HepG2 (cell line): ENCODE results near the gene RALBP1. TPM values are rescaled to one million over a fixed set of nuclear protein-coding genes. Genes with fewer than 3 reads are reported as not detected.

Experiments used
- AKAP8 ChIP-seq: sonication (generic); formaldehyde crosslinking; IDR thresholded peaks from 2 replicates; pipeline ENCODE4 v1.5.1; 2020; ENCODE audit warnings: mild to moderate bottlenecking, missing genetic modification reagents
- ATF7-NPFF ChIP-seq: sonication (generic); formaldehyde crosslinking; IDR thresholded peaks from 2 replicates; pipeline ENCODE4 v1.8.1; 2023; ENCODE audit warnings: mild to moderate bottlenecking, low read depth, missing genetic modification reagents, moderate library complexity
- CHD4 ChIP-seq: fragments of 200-600 bp; sonication (generic); IDR thresholded peaks from 2 replicates; pipeline ENCODE4 v1.7.0; 2017; ENCODE audit warnings: mild to moderate bottlenecking, low read length, borderline replicate concordance
- E2F1 ChIP-seq: sonication (generic); formaldehyde crosslinking; IDR thresholded peaks from 2 replicates; pipeline ENCODE4 v1.5.0; 2020; ENCODE audit warnings: missing genetic modification reagents
- MAF1 ChIP-seq: sonication (generic); formaldehyde crosslinking; IDR thresholded peaks from 2 replicates; pipeline ENCODE4 v1.5.0; 2020; ENCODE audit warnings: missing genetic modification reagents, borderline replicate concordance
- MZF1 ChIP-seq: sonication (generic); formaldehyde crosslinking; IDR thresholded peaks from 2 replicates; pipeline ENCODE4 v1.8.1; 2023; ENCODE audit warnings: mild to moderate bottlenecking, missing genetic modification reagents, borderline replicate concordance
- NFKBIZ ChIP-seq: IDR thresholded peaks from 2 replicates; pipeline ENCODE4 v1.6.1; 2018; ENCODE audit warnings: missing genetic modification reagents, missing compliant biosample characterization
- RNF2 ChIP-seq: fragments of 450-650 bp; conservative IDR thresholded peaks from 2 replicates; pipeline ENCODE4 v1.6.1; 2016; ENCODE audit warnings: low read depth
- RXRA ChIP-seq: sonication (generic); formaldehyde crosslinking; IDR thresholded peaks from 2 replicates; pipeline ENCODE4 v1.5.1; 2020; ENCODE audit warnings: missing genetic modification reagents
- TFDP1 ChIP-seq: IDR thresholded peaks from 2 replicates; pipeline ENCODE4 v1.6.1; 2016; ENCODE audit warnings: missing compliant biosample characterization, missing genetic modification reagents, borderline replicate concordance
- TGIF2 ChIP-seq: IDR thresholded peaks from 2 replicates; pipeline ENCODE4 v1.6.1; 2016; ENCODE audit warnings: control low read depth, missing compliant biosample characterization
- YEATS4 ChIP-seq: sonication (generic); formaldehyde crosslinking; IDR thresholded peaks from 2 replicates; pipeline ENCODE4 v1.4.0; 2020; ENCODE audit warnings: missing genetic modification reagents, borderline replicate concordance
- ZFP82 ChIP-seq: sonication (generic); formaldehyde crosslinking; IDR thresholded peaks from 2 replicates; pipeline ENCODE4 v1.5.1; 2020; ENCODE audit warnings: mild to moderate bottlenecking, missing genetic modification reagents, borderline replicate concordance
- ZNF101 ChIP-seq: sonication (generic); formaldehyde crosslinking; IDR thresholded peaks from 2 replicates; pipeline ENCODE4 v1.4.0; 2020; ENCODE audit warnings: mild to moderate bottlenecking, low read depth, missing genetic modification reagents, borderline replicate concordance
- ZNF207 ChIP-seq: fragments of 450-650 bp; IDR thresholded peaks from 2 replicates; pipeline ENCODE4 v1.6.1; 2016; ENCODE audit warnings: antibody characterized with exemption, borderline replicate concordance
- ZNF230 ChIP-seq: sonication (generic); formaldehyde crosslinking; IDR thresholded peaks from 2 replicates; pipeline ENCODE4 v1.4.0; 2020; ENCODE audit warnings: mild to moderate bottlenecking, missing genetic modification reagents
- ZNF253 ChIP-seq: sonication (generic); formaldehyde crosslinking; IDR thresholded peaks from 2 replicates; pipeline ENCODE4 v1.8.0; 2022; ENCODE audit warnings: mild to moderate bottlenecking, missing genetic modification reagents, borderline replicate concordance
- ZNF296 ChIP-seq: sonication (generic); formaldehyde crosslinking; conservative IDR thresholded peaks from 2 replicates; pipeline ENCODE4 v1.5.0; 2020; ENCODE audit warnings: mild to moderate bottlenecking, missing genetic modification reagents
- ZNF761 ChIP-seq: sonication (generic); formaldehyde crosslinking; conservative IDR thresholded peaks from 2 replicates; pipeline ENCODE4 v1.4.0; 2020; ENCODE audit warnings: mild to moderate bottlenecking, missing genetic modification reagents
- ZNF792 ChIP-seq: IDR thresholded peaks from 2 replicates; pipeline ENCODE4 v1.6.1; 2016
- ZNF816 ChIP-seq: sonication (generic); formaldehyde crosslinking; IDR thresholded peaks from 2 replicates; pipeline ENCODE4 v1.8.0; 2022; ENCODE audit warnings: missing genetic modification reagents, mild to moderate bottlenecking, borderline replicate concordance
- polyA plus RNA-seq, 8 experiments: library from polyadenylated mRNA; depleted of rRNA in 3 of 8; stranded (reverse) in 7 of 8; unstranded in 1 of 8; fragments of >200 nt; fragmentation: Illumina TruSeq in 4 of 8; extraction: Trizol in 4 of 8; gene quantifications; 2 replicates each; pipeline versions ENCODE4 v1.2.1 to v1.2.3, GENCODE V29; 2011 to 2016; ENCODE audit warnings: low read depth in 4 of 8, missing spikeins in 1 of 8, mixed read lengths in 1 of 8; ENCODE audit not compliant: insufficient read depth in 1 of 8
- total RNA-seq, 5 experiments: library from RNA; depleted of rRNA; stranded (reverse); fragments of >200 nt; fragmentation: Illumina TruSeq; extraction: Trizol; gene quantifications; 2 replicates each; pipeline ENCODE4 v1.2.3, GENCODE V29; 2016; ENCODE audit warnings: low read depth in 1 of 5
- TF ChIP-seq, protein P1 (sequence below): sonication (generic); formaldehyde crosslinking; IDR thresholded peaks from 2 replicates; pipeline ENCODE4 v1.8.0; 2022; ENCODE audit warnings: mild to moderate bottlenecking, missing genetic modification reagents, moderate library complexity
- TF ChIP-seq, protein P2 (sequence below): sonication (generic); formaldehyde crosslinking; conservative IDR thresholded peaks from 2 replicates; pipeline ENCODE4 v1.8.0; 2022; ENCODE audit warnings: missing genetic modification reagents
- TF ChIP-seq, protein P3 (sequence below): sonication (generic); formaldehyde crosslinking; IDR thresholded peaks from 2 replicates; pipeline ENCODE4 v1.4.0; 2020; ENCODE audit warnings: low read depth, mild to moderate bottlenecking, missing genetic modification reagents

Gene RALBP1
- total and polyA plus RNA-seq, 2 of the 13 experiments (the other 11 are each of a cell fraction or from before 2014, with no cell fraction given): 24.5 to 33.1 TPM

DNA sequence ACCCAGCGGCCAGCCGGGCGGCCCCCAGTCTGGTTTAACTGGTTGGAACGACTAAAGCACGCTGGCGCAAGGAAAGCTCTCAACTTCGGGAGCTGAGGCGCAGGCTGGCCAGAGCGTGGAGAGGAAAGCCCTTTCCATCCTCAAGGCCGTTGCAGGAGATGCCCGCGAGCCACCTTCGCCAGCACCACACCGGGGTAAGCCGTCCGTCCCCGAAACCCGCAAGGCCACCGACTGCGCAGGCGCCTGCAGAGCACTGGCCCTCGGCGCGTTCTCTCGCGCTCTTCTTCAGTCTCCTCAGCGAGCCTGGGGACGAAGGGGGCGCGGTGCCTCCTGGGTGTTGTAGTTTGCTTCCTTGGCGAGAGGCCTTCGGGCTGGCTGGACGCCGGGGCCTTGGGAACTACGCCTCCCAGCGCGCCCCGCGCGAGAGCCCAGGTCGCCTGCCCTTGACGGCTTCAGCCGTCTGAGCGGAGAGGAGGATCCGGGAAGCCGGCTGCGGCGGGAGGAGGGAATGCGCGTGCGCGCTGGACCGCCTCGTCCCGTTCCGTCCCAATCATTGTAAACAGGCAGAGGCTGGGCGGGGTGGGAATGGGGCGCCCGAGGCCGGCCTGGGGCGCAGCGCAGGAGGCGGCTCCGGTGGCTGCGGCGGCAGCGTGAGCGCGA, at the start of gene RALBP1 (continued):
- TF ChIP-seq, protein P1, sequence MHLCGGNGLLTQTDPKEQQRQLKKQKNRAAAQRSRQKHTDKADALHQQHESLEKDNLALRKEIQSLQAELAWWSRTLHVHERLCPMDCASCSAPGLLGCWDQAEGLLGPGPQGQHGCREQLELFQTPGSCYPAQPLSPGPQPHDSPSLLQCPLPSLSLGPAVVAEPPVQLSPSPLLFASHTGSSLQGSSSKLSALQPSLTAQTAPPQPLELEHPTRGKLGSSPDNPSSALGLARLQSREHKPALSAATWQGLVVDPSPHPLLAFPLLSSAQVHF: 0 out of 2 replicates have a peak, but pooled peaks have one; percentile 44
- TF ChIP-seq TFDP1 (CRISPR knock-in tag) (peak; percentile 69; the same call in 1 of the 2 replicates), YEATS4 (peak; percentile 61), CHD4 (no peak), AKAP8 (CRISPR knock-in tag) (0 out of 2 replicates have a peak, but pooled peaks have one; percentile 4), MAF1 (CRISPR knock-in tag) (peak; percentile 9; the same call in 1 of the 2 replicates), E2F1 (CRISPR knock-in tag) (peak; percentile 60), NFKBIZ (CRISPR knock-in tag) (peak; percentile 89), MZF1 (peak; percentile 67; the same call in 1 of the 2 replicates), ZNF761 (CRISPR knock-in tag) (0 out of 2 replicates have a peak, but pooled peaks have one; percentile 53), ATF7-NPFF (CRISPR knock-in tag) (0 out of 2 replicates have a peak, but pooled peaks have one; percentile 38), RNF2 (no peak), ZNF207 (no peak), ZNF296 (no peak), ZNF101 (CRISPR knock-in tag) (no peak), ZNF792 (CRISPR knock-in tag) (peak; percentile 72; the same call in 1 of the 2 replicates), ZNF253 (CRISPR knock-in tag) (no peak), ZNF230 (peak; percentile 50; the same call in 1 of the 2 replicates), ZFP82 (CRISPR knock-in tag) (0 out of 2 replicates have a peak, but pooled peaks have one; percentile 71), ZNF816 (CRISPR knock-in tag) (peak; percentile 74; the same call in 1 of the 2 replicates), RXRA (CRISPR knock-in tag) (0 out of 2 replicates have a peak, but pooled peaks have one; percentile 39), TGIF2 (CRISPR knock-in tag) (peak; percentile 4)
- TF ChIP-seq, protein P2, sequence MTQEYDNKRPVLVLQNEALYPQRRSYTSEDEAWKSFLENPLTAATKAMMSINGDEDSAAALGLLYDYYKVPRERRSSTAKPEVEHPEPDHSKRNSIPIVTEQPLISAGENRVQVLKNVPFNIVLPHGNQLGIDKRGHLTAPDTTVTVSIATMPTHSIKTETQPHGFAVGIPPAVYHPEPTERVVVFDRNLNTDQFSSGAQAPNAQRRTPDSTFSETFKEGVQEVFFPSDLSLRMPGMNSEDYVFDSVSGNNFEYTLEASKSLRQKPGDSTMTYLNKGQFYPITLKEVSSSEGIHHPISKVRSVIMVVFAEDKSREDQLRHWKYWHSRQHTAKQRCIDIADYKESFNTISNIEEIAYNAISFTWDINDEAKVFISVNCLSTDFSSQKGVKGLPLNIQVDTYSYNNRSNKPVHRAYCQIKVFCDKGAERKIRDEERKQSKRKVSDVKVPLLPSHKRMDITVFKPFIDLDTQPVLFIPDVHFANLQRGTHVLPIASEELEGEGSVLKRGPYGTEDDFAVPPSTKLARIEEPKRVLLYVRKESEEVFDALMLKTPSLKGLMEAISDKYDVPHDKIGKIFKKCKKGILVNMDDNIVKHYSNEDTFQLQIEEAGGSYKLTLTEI (CRISPR knock-in tag): no peak
- TF ChIP-seq, protein P3, sequence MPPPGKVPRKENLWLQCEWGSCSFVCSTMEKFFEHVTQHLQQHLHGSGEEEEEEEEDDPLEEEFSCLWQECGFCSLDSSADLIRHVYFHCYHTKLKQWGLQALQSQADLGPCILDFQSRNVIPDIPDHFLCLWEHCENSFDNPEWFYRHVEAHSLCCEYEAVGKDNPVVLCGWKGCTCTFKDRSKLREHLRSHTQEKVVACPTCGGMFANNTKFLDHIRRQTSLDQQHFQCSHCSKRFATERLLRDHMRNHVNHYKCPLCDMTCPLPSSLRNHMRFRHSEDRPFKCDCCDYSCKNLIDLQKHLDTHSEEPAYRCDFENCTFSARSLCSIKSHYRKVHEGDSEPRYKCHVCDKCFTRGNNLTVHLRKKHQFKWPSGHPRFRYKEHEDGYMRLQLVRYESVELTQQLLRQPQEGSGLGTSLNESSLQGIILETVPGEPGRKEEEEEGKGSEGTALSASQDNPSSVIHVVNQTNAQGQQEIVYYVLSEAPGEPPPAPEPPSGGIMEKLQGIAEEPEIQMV (CRISPR knock-in tag): peak; percentile 49; the same call in 1 of the 2 replicates
